Esophagus mucosa (tissue), 1 donor: ENCODE results near the gene PGS1. TPM values are rescaled to one million over a fixed set of nuclear protein-coding genes. Genes with fewer than 3 reads are reported as not detected.
A peak's percentile ranks its signal among the peaks of the same experiment; 100 is the strongest.

Source experiments
- ATAC-seq: fragments of 200-7000 bp; cut with Tn5 transposase; one replicate; pipeline ENCODE4 v1.9.1; 2020
- total RNA-seq: library from RNA; stranded (reverse); gene quantifications from one replicate; pipeline ENCODE4 v1.2.4, GENCODE V29; 2023
- donor health status: DM: yes; HTN: yes; CAD: no.

Gene PGS1
- total RNA-seq, 1 donor from 2014 or later: 15.9 TPM

- no peak for ATAC-seq
Observed at GRCh38 chr17:78364436-78365281, 13.8 kb upstream of the PGS1 start.

GRCh38 chr17:78365561-78366108 is 12.8 kb upstream of the PGS1 start:
- no peak for ATAC-seq

- ATAC-seq: no peak
Observed at GRCh38 chr17:78366109-78366848, 12.2 kb upstream of the PGS1 start.

- no peak for ATAC-seq
Observed at GRCh38 chr17:78367193-78367592, 11.3 kb upstream of the PGS1 start.

- ATAC-seq: no peak
Observed at GRCh38 chr17:78368348-78368747, 10.1 kb upstream of the PGS1 start.

- no peak for ATAC-seq
Observed at GRCh38 chr17:78368854-78369495, 9.5 kb upstream of the PGS1 start.

- ATAC-seq: no peak
Observed at GRCh38 chr17:78369791-78370381, 8.6 kb upstream of the PGS1 start.

GRCh38 chr17:78371056-78371455 is 7.4 kb upstream of the PGS1 start:
- no peak for ATAC-seq

- ATAC-seq: no peak
Observed at GRCh38 chr17:78372841-78373240, 5.6 kb upstream of the PGS1 start.

- ATAC-seq: no peak
Observed at GRCh38 chr17:78374189-78374588, 4.3 kb upstream of the PGS1 start.

GRCh38 chr17:78374631-78375274 is 3.7 kb upstream of the PGS1 start:
- ATAC-seq: peak; percentile 27

- peak; percentile 63 for ATAC-seq
Observed at GRCh38 chr17:78375401-78376151, 2.9 kb upstream of the PGS1 start.

- ATAC-seq: no peak
Observed at GRCh38 chr17:78376161-78376560, 2.3 kb upstream of the PGS1 start.

GRCh38 chr17:78377858-78378224 is 608 bp upstream of the PGS1 start:
- ATAC-seq: no peak

- ATAC-seq: peak; percentile 33
Observed at GRCh38 chr17:78379131-78379491, 662 bp downstream of the PGS1 start.

GRCh38 chr17:78380370-78380769 is 1.9 kb downstream of the PGS1 start:
- ATAC-seq: no peak

GRCh38 chr17:78381601-78382232 is 3.3 kb downstream of the PGS1 start:
- peak; percentile 34 for ATAC-seq

GRCh38 chr17:78383725-78384471 is 5.4 kb downstream of the PGS1 start:
- peak; percentile 88 for ATAC-seq

- no peak for ATAC-seq
Observed at GRCh38 chr17:78384479-78385175, 6.2 kb downstream of the PGS1 start.
